GM18867 (cell line): ENCODE results near the gene DCAF15.

Source experiments
- ATAC-seq: cut with Tn5 transposase; IDR thresholded peaks from one replicate; pipeline ENCODE4 v1.9.1; 2021; ENCODE audit warnings: mild to moderate bottlenecking, moderate library complexity; ENCODE audit not compliant: unreplicated experiment

Gene DCAF15

DNA sequence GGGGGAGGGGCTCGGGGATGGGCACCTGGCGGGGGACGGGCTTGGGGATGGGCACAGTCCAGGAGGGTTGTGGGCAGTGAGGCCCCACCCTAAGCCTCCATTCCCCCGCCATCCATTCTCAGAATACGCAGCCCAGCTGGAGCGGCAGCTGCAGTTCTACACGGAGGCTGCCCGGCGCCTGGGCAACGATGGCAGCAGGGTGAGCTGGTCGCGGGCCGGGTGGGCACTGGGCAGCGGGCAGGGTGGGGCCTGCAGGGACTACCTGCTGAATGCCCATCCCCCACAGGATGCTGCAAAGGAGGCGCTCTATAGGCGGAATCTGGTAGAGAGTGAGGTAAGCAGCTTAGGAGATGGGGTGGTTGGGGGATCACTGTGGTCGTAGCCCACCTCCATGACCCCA is 22.4 kb upstream of the DCAF15 start:
- no peak for ATAC-seq

DNA sequence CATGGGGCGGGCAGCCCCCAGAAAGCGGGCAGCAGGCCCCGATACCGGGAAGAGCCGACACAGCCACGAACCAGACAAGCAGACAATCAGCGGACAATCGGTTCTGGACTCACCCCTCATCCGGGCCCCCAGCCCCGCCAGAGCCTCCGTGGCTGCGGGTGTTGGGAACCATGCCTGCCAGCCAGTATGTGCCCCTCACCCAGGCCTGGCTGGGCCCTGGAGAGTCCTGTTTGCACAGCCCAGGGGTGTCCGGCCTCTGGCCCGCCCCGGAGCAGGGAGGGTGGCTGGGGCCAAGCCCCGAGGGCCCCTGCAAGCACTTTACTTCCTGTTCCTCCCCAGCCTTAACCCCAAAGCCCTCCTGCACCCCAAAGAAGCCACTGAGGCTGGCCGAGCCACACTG is 21.9 kb upstream of the DCAF15 start:
- no peak for ATAC-seq

DNA sequence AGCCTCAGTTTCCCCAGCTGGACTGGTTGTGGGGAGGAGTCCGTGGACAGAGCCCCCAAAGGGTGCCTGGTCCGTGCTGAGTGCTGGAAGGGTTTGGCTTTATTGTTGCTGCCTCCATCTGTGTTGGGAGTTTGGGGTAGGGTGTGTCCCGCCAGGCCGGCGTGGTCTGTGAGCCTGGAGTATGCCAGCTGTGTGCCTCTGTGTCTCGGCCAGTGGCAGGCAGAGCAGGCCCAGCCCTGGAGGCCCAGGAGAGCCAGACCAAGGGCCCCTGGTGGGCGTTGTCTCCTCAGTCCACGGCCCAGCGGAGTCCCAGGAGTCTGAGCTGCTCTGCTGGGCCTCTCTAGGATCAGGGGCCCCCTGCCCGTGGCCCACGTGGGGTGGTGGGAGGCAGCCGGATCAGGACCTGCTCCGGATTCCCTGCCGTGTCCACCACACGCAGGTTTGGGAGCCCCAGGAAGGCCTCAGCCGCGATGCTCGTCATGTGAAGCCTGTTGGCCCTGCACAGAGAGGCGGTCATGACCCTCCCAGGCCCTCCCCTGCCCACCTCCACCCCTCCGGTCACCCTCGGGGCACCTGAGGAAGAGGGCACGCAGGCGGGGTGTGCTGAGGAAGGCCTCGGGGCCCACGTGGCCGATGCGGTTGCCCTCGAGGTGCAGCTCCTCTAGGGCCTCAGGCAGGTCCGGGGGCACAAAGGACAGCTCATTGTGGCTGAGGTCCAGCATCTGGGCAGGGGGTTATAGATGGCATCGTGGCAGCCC is 20.7 kb upstream of the DCAF15 start:
- no peak for ATAC-seq

- no peak for ATAC-seq
Observed at GRCh38 chr19:13932149-13932637, 20.1 kb upstream of the DCAF15 start.

DNA sequence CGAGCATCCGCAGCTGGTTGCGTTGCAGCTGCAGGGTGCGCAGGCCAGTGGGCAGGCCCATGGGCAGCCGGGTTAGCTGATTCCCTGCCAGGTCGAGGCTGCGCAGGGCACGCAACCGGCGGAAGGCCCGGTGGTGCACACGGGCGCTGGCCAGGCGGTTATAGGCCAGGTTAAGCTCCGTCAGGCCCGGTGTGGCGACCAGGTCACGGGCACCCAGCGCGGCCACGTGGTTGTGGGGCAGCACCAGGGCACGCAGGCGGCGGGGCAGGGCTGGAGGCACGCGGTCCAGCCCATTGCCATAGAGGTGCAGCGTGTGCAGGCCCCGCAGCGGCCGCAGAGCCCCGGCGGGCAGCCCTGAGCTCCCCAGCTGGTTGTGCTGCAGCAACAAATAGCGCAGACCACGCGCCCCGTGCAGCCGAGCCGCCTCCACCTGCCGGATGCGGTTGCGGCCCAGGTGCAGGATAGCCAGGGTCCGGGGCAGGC is 19.4 kb upstream of the DCAF15 start:
- ATAC-seq: no peak

DNA sequence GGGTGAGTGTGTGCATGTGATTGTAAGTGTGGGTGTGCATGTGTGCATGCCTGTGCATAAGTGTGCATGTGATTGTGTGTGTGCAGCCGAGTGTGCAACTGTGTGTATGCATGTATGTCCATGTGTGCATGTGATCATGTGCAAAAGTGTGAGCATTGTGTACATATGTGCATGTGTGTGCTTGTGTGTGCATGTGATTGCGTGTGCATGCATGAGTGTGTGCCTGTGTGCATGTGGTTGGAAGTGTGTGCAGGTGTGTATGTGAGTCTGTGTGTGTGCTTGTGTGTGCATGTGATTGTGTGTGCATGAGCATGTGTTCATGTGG is 17.6 kb upstream of the DCAF15 start:
- ATAC-seq: no peak

DNA sequence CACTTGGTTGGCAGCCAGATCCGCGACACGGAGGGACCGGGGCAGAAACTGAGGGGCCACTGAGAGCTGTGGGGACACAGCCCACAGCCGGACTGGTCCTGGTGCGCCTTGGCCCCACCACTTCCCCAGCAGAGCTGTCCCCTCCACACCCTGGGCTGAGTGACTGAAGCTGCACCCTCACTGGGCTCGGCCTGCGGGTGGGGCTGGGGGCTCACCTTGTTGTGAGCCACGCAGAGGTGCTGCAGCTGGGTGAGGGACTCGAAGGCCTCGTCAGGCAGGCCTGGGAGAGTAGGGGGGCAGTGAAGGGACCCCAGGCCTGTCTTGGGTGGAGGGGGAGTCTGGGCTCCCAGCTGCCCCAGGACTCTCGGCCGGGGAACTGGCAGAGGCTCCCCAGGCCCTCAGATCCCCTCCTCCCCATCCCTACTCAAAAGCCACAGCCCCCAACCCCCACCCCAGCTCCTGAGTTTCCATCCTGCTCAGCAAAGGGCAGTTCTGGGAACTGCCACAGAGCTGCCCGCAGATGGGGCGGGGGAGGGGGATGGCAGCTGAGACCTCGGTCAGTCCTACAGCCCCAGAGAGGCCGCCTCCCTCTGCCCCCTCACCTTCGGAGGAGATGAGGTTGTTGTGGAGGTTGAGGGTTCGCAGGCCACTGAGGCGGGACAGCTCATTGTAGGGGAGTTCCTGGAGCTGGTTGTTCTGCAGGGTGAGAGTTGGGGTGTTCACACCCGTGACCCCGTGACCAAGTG is 16.4 kb upstream of the DCAF15 start:
- no peak for ATAC-seq

DNA sequence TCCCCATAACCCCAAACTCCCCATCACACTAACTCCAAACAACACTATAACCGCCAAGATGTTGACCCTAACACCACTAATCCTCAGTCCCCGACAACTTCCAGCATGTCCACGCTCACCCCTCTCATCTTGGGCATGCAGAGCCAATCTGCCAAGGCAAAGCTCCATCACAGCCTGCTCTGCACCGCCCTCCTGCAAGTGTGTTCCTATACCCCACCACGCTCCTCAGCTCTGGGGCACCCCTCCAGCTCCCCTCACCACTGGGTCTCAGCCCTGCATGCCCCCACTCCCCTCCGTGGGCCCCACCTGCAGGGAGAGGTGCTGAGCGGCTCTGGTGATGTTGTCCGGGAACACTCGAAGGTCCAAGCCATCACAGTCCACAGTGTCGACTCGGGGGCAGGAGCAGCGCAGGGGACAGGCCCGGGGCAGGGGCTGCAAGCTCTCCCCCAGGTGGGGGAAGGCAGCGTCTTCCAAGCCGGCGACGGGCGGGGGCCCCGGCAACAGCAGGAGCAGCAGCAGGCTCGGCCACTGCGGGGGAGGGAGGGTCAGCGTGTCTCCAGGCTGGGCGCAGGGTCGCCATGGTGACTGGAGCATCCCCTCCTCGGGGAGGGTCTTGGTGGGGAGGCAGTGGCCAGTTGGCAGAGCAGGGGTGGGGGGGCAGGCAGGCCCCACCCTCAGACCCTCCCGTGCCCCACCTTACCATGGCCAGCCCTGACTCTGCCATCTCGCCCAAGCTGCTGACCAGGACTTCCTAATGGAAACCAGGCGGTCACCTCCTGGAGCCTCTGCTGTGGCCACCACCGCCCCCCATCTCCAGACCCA is 14.6 kb upstream of the DCAF15 start:
- no peak for ATAC-seq

GRCh38 chr19:13938301-13939064 is 13.8 kb upstream of the DCAF15 start, which contains the start of gene PODNL1:
TSS of gene PODNL1 (minus strand) at chr19:13938417. CDS start at chr19:13938181, 236 bp downstream.
- no peak for ATAC-seq

GRCh38 chr19:13942023-13942684 is 10.2 kb upstream of the DCAF15 start:
- ATAC-seq: no peak

DNA sequence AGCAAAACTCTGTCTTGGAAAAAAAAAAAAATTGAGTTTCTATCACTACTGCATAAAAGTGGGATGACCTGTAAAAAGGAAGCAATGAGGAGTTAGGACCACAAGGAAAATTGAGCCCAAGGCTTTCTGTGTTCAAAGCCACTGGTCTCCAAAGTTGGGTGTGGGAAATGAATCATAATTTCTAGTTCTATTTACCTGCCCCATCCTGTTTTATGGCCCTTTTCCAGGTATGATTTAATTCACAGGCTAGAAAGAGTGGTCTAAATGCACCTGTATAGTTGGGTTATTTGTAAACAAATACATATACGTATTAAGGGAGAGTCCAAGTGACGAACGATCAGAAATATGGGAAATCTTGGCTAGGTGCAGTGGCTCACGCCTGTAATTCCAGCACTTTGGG is 5.9 kb upstream of the DCAF15 start:
- ATAC-seq: no peak

- no peak for ATAC-seq
Observed at GRCh38 chr19:13951043-13951442, 1.3 kb upstream of the DCAF15 start.

DNA sequence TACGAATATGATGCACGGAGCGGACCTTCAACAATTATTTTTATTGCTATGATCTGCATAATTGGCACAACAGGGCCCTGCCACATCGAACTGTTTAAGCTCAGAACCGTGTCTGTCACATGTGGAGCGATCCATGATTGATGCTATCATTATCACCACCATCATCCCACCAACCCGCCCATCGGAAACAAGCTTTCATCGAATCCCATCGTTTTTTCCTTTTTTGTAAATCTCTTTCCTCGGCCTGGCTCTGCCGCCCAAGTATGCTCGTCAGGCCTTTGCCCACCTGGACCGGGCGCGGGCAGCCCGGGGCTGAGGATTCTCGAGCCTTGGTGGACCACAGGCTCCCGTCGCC is 533 bp upstream of the DCAF15 start:
- no peak for ATAC-seq

DNA sequence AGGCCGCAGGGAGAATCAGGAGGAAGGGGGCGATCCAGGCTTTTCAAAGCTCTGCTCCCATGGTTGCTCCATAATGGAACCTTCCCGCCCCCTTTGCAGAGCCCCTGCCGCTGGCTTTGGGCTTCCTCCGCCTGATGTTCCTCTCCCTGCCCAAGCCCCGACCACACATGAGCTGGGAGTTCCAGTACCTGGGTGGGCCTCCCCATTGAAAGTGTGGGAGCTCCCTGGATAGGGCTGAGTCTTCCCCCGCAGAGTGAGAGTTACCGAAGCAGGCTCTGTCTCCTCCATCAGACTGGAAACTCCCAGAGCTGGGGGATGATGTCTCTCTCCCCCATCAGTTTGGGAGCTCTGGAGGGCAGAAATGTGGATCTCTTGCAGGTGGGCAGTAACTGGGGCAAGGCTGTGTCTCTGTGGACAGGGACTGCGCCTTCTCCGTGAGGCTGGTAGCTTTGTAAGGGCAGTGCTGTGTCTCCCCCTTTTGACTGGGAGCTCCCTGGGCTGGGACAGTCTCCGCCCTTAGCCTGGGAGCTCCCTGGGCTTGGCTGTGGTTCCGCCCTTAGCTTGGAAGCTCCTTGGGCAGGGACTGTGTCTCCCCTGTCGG is 722 bp downstream of the DCAF15 start:
- ATAC-seq: no peak

- ATAC-seq: no peak
Observed at GRCh38 chr19:13954185-13954584, 1.9 kb downstream of the DCAF15 start.

- ATAC-seq: no peak
Observed at GRCh38 chr19:13955662-13956364, 3.5 kb downstream of the DCAF15 start.

DNA sequence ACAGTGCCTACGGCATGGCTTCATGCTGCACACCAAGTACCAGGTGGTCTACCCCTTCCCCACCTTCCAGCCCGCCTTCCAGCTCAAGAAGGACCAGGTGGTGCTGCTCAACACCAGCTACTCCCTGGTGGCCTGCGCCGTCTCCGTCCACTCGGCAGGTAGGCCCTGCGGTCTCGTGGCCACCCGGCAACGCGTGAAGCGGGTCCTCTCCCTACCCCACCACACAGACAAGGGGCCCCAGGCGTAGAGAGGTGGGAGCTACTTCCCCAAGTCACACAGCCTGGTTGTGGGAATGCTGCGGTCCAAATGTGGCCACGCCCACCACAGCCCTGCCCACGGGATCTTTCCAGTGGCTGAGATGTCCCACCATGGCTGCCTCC is 4.0 kb downstream of the DCAF15 start:
- ATAC-seq: no peak

DNA sequence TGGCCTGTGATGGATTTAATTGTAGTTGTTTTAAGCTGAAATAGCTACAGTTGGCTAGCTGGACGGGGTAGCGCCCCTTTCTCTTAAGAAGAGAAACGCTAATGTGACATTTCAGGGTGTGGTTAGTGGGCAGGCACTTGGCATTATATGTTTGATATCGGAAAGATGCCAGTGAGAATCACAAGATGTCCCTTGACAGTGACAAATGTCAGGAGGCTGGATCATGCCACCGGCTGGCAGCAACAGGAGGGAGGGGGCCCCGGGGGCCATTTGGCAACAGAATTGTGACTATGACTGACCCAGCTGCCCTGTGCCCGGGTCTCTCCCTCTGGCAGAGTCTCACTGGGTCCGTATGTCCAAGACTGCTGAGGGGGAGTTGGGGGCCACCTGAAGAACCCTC is 4.7 kb downstream of the DCAF15 start:
- no peak for ATAC-seq

GRCh38 chr19:13958043-13958442 is 5.7 kb downstream of the DCAF15 start:
- ATAC-seq: no peak
